Stimulated activated CD8-positive, alpha-beta memory T cell treated with anti-CD3 and anti-CD28 coated beads, Interleukin-2, amount 100 ng/mL, for 48 hours (primary cell): ENCODE data around the gene EXOC3L4.
A peak's percentile ranks its signal among the peaks of the same experiment; 100 is the strongest.

ENCODE experiments used
- DNase-seq, 2 donors: peaks; one replicate each; pipeline ENCODE4 v3.0.0-alpha.2; 2020; ENCODE audit warnings: low read depth in 2 of 2

Gene EXOC3L4

DNA sequence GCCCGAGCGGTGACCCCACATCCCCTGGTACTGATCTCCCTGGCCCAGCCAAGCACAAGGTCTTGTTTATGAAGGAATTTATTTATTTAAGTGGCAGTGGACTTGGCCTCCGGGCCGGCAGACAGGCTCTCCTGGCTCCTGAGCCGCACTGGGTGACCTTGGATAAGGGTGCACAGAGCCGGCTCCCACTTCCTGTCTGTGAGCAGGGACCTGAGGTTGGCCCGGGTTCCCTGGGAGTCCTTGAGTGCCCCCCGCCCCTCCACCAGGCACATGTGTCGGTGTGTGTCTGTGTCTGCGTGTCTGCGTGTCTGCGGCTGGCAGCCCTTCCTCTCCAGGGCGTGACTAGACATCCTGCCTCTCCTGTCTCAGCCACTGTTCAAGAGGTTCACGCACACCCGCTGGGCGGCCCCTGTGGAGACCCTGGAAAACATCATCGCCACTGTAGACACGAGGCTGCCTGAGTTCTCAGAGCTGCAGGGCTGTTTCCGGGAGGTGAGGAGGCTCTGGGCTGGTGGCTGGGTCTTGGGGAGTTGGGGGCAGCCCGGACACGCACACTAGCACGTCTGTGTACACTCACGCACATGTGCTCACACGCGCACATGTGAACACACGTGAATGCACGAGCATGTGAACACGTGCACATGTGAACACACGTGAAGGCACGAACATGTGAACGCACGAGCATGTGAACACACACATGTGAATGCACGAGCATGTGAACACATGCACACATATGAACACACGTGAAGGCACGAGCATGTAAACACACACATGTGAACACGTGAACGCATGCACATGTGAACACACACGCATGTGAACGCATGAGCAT, 38.1 kb downstream of the EXOC3L4 start:
- DNase-seq = no peak

DNA sequence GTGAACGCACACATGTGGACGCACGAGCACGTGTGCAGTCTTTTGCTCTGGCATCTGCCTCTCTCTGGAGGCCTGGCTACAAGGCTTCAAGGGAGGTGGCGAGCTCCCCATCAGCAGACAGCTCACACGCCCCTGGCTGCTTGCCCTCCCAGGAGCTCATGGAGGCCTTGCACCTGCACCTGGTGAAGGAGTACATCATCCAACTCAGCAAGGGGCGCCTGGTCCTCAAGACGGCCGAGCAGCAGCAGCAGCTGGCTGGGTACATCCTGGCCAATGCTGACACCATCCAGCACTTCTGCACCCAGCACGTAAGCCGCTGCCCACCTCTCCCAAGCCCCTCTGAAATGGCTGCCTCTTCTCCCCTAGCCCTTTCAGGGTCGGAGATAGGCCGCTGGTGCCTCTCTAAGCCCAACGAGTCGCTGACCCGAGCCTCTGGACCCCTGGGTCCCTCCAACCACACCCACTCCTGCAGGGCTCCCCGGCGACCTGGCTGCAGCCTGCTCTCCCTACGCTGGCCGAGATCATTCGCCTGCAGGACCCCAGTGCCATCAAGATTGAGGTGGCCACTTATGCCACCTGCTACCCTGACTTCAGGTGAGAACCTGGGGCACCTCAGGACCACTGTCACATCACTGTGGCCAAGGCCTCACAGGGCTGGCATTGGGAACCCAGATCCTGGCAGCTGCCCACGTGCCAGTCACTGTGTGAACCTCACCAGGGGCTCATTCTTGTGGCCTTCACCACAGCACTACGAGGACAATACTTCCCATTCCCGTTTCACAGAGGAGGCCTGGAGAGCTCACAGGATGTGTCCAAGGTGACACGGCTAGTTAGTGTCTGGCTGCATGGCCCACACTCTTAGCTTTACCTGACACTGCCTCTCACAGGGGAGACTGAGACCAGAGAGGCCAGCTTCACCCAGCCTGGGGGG, 39.0 kb downstream of the EXOC3L4 start:
- no peak for DNase-seq

DNA sequence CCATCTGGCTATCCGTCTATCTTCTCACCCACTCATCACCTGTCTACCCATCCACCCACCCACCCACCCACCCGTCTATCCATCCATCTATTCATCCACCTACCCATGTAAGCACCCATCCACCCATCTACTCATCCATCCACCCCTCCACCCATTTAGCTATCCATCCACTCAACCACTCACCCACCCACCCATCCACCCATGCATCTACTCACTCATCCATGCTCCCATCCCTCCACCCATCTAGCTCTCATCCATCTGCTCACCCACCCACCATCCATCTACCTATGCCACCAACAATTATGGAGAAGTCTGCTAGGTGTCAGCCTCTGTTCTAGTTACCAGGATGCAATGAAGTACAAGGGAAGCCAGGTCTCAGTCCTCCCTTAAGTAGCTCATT, 39.9 kb downstream of the EXOC3L4 start:
- no peak for DNase-seq

DNA sequence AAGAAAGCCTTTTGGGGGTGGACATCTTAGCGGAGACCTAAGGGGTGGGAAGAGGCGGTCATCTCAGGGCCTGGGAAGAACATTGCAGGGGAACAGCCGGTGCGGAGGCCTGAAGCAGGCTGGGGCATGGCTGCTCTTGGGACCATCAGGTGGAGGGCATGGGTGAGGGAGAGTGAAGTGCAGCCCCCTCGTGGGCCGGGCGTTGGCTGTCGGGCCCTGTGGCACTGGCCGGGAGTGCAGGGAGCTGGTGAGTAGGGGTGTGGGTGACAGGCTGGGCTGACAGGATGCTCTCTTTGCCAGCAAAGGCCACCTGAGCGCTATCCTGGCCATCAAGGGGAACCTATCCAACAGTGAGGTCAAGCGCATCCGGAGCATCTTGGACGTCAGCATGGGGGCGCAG, 40.4 kb downstream of the EXOC3L4 start:
- no peak for DNase-seq

DNA sequence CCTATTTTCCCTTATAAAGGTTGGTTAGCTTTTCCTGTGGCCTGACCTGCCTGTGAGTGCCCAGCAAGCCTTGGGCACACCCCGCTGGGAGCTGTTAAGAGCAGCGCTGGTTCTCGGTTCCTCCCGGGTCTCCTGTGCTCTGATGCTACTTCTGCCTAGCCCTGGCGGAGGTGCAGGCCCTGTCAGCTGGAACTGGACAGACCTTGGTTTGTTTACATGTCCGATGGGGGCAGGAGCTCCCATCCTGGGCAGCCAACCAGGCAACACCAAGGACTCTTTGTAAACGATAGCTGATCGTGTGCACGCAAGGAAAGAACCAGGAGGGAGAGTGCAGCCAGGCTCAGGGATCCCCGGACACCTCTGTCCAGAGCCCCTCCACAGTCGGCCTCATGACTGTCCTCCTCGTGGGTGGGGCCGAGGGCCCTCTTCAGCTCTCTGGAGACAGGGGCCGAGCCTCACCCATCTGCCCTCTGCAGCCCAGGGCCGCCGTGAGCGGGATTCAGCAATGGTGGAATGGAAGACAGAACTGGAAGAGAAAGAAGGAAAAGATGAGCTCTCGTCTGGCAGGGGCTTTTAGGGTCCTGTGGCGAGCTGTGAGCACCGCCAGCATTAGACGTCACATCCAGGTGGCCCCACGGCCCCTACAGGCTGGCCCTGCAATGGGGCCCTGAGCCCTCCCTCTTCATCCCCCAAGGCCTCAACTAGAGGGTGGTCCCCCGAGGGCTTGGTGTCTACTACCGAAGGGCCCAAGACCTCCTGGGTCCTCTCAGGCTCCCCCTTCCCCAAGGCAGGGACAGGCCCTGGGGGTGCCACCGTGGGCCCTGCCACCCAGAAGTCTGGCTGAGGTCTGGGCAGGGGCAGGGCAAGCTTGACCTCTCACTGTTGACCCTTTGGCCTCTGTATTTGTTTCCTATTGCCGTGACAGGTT, 41.1 kb downstream of the EXOC3L4 start:
- no peak for DNase-seq

DNA sequence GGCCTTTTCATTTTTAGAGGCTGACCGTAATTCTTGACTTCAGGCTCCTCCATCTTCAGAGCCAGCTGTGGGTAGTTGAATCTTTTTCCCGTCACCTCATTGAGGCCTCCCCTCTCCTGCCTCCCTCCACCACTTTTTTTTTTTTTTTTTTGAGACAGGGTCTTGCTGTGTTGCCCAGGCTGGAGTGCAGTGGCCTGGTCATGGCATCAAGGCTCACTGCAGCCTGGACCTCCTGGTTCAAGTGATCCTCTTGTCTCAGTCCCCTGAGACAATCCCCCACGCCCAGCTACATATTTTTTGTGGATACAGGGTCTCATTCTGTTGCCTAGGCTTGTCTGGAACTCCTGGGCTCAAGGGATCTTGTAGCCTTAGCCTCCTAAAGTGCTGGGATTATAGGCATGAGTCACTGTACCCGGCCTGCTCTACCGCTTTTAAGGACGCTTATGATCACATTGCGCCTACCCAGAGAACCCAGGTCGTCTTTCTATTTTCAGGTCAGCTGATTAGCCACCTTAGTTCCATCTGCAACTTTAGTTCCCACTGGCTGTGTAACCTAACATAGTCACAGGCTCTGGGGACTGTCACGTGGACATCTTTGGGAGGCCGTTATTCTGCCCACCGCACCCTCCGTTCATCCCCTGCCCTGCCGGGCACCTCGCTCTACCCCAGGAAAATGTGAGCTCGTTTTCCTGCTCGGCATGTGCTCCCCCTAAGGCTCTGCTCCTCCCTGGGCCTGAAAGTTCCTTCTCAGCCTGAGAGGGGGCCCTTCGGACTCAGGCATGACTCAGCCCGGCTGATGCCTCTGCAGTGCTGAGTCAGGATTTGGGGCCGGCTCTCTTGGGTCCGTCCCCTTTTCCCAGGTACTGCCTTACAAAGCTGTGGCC, 42.1 kb downstream of the EXOC3L4 start:
- DNase-seq = no peak

DNA sequence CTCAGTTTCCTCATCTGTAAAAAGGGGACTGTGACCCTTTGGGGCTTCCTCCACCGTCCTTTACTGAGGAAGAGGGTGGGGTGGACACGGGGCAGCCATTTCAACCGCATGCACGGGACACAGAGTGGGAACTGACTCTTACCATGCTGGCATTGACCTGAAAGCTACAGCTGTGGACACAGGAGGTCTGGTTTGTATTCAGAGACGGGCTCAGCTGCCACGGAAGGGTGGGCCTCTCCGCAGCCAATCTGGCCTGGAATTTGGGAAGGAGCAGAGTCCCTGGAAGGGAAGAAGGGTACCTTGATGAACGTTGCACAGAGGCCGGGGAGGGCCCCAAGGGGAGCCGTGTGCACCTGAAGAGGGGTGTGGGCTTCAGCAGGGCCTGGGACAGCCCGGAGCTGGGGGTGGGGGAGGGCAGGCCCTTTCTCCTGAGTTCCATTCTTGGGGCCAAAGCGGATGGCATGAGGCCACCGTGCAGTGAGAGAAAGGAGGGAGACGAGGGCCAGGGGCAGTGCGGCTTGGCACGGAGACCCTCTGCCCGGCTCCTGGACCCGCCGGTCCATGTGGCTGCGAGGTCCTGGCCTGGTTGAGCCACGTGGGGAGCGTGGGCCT, 43.3 kb downstream of the EXOC3L4 start:
- DNase-seq = no peak

DNA sequence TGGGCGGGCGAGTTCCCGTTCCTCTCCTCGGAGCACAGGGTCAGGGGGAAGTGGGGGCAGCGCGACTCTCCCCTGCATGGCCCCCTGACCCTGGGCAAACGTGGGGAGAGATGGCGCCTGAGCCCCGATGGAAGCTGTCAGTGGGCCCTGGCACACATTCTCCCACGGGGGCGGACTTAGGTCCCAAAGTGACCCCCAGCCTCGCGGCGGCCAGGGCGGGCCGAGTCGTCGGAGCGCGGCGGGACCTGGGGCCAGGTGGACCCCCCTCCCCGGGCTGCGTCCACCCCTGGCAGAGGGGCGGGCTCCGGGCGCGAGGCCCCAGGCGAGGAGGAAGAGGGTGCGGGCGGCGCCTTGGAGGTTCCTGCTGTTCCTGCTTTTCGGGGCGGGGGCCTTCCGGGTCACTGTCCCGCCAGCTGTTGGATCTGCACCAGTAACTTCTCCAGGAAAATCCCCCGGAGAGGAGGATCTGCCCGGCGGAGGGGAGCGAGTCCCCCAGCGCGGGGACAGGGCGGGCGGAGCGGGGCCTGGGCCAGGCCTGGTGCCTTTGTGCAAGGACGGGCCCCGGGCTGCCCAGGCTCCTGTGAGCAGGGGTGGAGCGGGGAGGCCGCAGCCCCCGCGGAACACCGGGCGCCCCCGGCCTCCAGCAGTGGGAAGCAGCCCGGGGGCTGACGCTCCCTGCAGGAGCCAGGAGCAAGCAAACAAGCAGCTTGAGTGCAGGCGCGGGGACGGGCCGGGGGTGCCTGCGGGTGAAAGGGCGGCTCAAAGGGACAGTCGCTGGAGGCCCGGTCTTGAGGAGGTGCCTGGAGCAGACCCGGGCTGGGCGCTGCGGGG, 44.0 kb downstream of the EXOC3L4 start:
- DNase-seq = no peak

DNA sequence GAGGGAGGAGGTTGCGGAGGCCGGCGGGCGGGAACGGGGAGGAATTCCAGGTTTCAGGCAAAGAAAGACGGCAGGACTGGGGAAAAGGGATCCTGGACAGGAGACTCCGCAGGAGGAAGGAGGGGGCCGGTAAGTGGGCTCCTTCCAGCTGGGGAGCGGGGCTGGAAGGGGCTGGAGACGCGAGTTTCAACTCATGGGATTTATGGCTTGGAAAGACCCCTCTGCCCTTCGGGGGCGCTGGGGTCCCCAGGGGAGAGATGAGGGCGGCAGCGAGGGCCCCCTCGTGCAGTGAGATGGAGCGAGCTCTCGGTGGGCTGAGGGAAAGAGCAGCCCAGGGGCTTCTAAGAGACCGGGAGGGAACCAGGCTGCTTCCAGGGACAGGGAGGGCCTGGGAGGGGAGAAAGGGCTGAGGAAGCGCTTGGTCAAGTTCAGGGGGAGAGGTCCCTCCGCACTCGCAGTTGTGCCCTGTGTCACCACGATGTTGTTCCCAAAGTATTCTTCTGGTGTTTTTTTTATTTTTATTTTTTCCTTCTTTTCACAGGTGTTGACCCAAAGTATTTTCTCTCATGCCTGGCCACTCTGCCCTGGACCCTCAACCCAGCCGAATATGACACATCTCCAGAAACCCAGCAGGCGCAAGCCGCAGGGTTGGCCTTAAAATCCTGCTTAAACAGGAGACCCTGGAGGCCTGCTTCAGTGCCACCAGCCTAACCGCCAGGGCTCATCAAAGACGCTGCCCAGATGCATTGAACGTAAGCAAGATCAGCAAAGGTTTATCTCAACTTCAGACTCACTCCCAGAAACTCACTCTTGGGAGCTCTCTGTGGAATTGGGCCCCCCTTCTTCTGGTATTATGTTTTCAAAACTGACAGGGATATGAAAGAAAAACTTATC, 44.9 kb downstream of the EXOC3L4 start:
- no peak for DNase-seq

DNA sequence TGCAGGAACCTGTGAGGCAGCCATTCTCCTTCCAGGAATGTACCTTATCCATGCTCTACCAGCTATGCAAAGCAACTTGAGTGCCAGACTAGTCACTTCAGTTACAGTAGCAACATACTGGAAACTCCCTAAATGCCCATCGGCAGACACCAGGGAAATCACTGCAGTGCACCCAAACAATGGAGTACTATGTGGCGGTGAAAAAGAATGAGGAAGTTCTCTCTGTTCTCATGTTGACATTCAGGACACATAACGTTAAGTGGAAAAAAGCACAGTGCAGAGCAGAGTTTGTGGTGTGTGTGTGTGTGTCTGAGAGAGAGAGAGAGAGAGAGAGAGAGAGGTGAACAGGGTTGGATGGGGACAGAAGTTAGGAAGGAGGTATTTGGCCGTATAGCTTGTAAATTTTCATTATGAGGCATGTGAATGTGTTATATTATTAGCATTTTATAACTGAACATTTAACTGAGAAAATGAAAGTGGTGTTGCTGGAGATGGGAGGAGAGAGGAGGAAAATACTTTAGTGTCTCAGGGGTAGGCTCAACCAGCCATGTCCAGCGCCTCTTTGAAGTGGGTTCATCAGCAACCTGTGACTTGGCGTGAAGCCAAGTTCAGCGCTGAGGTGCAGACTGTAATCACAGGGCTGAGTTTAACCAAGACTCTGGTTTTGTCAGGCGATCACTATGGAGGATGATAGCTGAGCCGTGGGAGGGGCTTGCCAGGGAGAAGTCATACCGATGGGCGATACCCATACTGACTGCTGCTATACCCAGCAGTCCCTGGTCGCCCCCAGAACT, 46.0 kb downstream of the EXOC3L4 start:
- DNase-seq = no peak

DNA sequence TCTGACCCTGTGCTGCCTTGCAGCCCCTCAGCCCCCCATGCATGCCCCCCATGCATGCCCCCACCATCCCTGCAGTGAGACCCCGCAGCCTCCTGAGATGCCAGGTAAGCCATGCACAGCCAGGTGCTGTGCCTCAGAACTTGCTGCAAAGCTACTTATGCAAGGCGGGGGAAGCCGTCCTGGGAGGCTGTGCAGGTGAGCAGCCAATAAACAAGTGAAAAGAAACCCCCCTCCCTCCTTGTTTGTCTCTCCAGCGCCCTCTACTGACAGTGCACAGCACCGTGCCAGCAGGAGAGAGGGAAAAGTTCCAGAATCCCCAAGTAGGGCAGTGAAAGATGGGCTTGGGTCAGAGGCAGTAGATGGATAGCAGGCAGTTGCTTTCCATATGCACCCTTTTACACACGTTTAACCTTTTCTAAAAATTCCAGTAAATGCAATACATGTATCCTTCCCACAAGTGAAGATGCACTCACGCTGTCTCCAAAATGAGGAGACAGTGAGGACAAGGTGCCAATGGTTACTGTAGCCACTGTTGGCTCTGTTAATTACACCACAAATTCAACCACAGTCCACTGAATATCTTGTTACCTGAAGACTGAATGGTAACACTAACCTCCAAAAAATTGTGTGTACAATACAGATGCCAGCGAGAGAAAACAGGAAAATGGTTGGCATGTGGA, 46.7 kb downstream of the EXOC3L4 start:
- DNase-seq = peak; percentile 18 to 27

DNA sequence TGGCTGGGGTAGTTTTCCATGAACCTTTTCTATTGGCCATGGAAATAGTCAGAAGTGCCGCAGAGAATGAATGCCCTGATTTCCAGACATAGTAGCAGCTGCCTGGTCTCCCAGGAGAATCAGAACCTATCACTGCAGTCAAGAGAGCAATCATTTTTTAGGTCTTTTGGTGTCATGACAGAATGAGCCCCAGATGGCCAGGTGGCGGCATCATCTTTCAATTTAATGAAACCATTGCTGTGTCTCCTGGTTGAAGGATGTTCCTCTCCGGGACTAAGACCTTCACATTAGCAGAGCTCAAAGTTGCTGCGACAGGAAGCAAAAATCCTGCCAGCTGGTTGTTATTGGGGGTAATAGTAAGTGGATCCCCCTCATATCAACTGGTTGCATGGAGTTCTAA, 47.5 kb downstream of the EXOC3L4 start:
- no peak for DNase-seq

DNA sequence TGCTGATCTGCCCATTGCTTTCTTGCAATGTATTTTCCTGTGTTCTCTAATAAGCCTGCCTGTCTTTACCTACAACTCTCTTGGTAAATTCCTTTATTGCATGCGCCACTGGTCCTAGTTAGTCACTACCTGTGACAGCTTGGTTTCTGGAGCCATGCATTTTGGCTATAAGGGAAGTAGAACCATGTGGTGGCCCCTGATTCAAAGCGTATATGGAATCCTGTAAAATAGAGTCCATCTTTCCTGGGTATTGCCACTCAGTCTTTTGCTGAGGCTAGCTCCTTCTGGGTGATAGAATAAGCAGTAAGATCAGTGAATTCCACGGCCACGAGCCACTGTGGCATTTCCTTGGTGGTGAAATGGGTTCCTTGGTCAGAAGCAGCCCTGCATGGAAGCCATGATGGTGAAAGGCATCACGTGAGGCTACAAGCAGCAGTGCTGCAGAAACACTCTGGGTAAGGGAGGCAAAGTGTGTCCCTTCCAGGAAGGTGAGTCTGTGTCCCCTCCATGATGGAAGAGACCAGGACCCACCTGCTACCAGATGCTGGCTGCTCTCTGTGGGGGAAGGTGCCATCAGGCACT, 48.3 kb downstream of the EXOC3L4 start:
- DNase-seq = no peak

DNA sequence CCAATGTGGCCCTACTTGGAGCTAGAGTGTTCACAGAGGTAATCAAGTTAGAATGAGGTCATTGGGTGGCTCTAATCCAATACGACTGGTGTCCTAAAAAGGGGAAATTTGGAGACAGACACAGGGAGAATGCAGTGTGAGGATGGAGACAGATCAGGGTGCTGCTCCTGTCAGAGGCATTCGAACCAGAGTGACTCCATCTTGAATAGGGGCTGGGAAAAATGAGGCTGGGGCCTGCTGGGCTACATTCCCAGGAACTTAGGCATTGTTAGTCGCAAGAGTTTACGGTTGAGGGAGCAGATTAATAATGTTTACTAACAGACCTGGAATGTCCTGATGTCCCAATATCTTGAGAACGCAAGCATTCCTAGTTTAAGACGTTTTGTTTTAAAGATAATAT, 49.0 kb downstream of the EXOC3L4 start:
- no peak for DNase-seq

DNA sequence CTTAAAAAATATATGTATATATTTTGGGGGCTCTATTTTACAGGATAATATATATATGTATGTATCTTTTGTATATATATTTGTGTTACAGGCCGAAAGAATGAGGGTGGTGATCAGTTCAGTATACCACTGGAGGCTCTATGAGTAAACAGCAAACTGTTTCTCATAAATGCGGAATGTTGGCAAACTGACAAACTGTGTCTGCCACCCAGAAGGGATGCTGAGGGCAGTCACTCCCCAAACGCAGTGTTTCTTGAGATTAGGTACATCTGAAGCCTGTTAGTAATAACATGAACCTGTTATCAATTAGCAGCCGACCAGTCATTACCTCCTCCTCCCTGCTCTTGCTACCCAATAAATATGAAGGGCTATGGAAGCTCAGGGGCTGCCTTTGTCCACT, 49.6 kb downstream of the EXOC3L4 start:
- DNase-seq = no peak

DNA sequence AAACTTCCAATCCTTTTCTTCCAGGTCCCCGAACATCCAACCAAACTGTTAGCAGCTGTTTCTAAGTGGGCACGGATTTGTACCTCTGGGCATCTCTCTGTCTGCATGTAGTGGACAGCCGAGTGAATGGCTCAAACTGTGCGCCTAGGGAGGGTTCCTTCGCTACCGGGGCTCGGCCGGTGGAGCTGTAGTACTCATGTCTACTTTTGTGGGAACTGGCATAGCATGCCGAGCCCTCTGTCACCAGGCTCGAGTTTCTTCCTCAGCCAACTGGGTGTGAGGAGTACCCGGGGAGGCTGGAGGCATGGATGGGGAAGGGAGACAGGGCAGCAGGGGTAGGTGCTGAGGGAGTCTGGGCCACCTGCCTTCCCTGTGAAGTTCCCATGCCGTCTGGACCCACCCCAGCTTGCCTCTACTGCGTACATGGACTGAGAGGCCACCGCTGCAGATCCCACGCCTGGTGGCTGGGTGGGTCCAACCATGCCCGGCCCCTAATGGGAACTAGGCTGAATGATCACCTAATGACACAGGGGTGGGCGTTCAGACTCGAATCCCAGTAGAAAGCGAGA, 51.7 kb downstream of the EXOC3L4 start:
- DNase-seq = no peak
